ENCODE results near the gene LRRC49. TPM values are rescaled to one million over a fixed set of nuclear protein-coding genes. Genes with fewer than 3 reads are reported as not detected.

Gene LRRC49
- total and polyA plus RNA-seq, 2 donors (not counting 3 experiments of a cell fraction or from before 2014, with no cell fraction given): 3.0 to 6.6 TPM

DNA sequence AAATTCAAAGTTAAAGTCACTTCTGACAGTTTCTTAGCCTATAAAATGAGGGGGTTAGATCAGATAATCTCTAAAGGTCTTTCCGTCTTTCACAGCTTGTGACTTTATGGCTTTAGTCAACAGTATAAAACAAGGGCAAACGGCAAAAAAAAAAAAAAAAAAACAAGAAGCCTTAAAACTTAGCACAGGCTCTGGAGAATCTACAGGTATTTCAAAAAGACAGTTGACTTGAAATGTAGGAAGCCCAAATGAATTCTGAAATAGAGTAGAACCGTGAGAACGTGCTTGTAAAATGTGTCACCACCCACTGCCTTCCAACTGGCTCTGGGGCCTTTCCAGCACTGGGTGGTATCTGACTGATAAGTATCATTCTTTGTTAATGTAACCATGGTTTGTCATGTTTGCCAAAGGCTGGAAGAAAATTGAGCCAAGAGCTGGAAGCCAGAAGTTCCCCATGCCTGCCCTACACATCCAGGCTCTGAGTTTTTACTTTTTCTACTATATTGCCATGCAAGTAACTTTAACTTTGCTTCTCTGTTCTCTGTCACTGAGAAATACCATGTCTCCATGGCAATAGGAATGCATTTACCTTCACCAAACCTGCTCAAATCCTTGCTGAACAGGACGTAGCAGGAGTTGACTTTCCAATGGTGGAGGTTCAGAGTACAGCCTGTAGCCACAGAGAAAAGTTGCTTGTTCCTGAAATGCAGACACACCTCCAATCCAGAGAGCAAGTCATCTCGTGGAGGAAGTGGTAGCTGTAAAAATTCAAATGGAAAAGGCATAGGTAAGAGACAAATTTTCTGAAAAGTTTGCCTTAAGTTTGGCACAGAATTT lies 186.8 kb downstream of the LRRC49 start:
- no peak for TF ChIP-seq POLR2A (IDR thresholded peaks at IDR 0.05; ENCODE audit: low read depth, low read length)
- TF ChIP-seq, protein P1, sequence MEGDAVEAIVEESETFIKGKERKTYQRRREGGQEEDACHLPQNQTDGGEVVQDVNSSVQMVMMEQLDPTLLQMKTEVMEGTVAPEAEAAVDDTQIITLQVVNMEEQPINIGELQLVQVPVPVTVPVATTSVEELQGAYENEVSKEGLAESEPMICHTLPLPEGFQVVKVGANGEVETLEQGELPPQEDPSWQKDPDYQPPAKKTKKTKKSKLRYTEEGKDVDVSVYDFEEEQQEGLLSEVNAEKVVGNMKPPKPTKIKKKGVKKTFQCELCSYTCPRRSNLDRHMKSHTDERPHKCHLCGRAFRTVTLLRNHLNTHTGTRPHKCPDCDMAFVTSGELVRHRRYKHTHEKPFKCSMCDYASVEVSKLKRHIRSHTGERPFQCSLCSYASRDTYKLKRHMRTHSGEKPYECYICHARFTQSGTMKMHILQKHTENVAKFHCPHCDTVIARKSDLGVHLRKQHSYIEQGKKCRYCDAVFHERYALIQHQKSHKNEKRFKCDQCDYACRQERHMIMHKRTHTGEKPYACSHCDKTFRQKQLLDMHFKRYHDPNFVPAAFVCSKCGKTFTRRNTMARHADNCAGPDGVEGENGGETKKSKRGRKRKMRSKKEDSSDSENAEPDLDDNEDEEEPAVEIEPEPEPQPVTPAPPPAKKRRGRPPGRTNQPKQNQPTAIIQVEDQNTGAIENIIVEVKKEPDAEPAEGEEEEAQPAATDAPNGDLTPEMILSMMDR (IDR thresholded peaks at IDR 0.05; ENCODE audit: extremely low read depth in 1 of 2, insufficient read depth in 1 of 2, low read depth in 1 of 2, low read length in 2 of 2): no peak
- TF ChIP-seq FOS (IDR thresholded peaks at IDR 0.05; ENCODE audit: borderline replicate concordance, insufficient read depth, low read length): no peak
- no peak for TF ChIP-seq EZH2 (IDR thresholded peaks at IDR 0.05; ENCODE audit: borderline replicate concordance, low read depth, low read length, severe bottlenecking)
- no peak for TF ChIP-seq GATA2 (IDR thresholded peaks at IDR 0.05; ENCODE audit: insufficient read depth, insufficient read length, low read depth, low read length)
- no peak for TF ChIP-seq JUN (IDR thresholded peaks at IDR 0.05; ENCODE audit: borderline replicate concordance, insufficient read depth, insufficient read length, low read depth)
- no peak for TF ChIP-seq POLR2AphosphoS5 (IDR thresholded peaks at IDR 0.05; ENCODE audit: insufficient read depth, low read depth, low read length)
- intact Hi-C loops (cut with micrococcal nuclease): no loop called here
- BruUV-seq (replicated peaks): no TSS peak
- Histone ChIP-seq H3K9ac (replicated peaks; ENCODE audit: extremely low read depth, insufficient read depth, low read length) (no peak overlapping the region), H3K36me3 (ENCODE audit: control insufficient read depth in 2 of 2, extremely low read depth in 1 of 2, insufficient read depth in 2 of 2, low read length in 2 of 2) (no peaks in the 10 kb centered on the region), H4K20me1 (replicated peaks; ENCODE audit: control insufficient read depth, extremely low read depth, insufficient read depth, low read length) (no peaks in the 10 kb centered on the region), H3K9me1 (replicated peaks; ENCODE audit: control insufficient read depth, extremely low read depth, insufficient read depth, low read length) (no peaks in the 10 kb centered on the region), H3K4me3 (replicated peaks in 1 of 3; ENCODE audit: insufficient read depth in 1 of 3, low read depth in 1 of 3, low read length in 3 of 3) (no peak overlapping the region), H3K27ac (ENCODE audit: insufficient read depth, low read depth, low read length) (no peak overlapping the region), H3K4me2 (ENCODE audit: insufficient read depth, low read length) (no peak overlapping the region), H3K79me2 (ENCODE audit: control insufficient read depth, insufficient read depth, low read length) (no peaks in the 10 kb centered on the region), H3K4me1 (ENCODE audit: control insufficient read depth, extremely low read depth, insufficient read depth, low read length) (no peaks in the 10 kb centered on the region), H3K27me3 (ENCODE audit: control insufficient read depth in 2 of 2, insufficient read depth in 2 of 2, low read length in 2 of 2) (peaks cover 3 to 4% of the 10 kb centered on the region in 2 experiments), H2AFZ (ENCODE audit: low read depth, low read length) (no peak overlapping the region), H3K9me3 (replicated peaks; ENCODE audit: control insufficient read depth, insufficient read depth, low read length) (no peaks in the 10 kb centered on the region)
- DNase-seq (ENCODE audit: low read depth, low spot score): no peak
- dilution Hi-C loops (cut with MboI; ENCODE audit: extremely low pct_ligation_motif_present, low sequenced_read_pairs): no loop called here
- no peak for FAIRE-seq
- POLR2A ChIA-PET: no interaction called here
- CTCF ChIA-PET: interaction anchor here (0.7 kb wide), 1 partner anchor 17 kb away, joined by 3 read pairs; no protein-coding TSS in a partner anchor
